GM12865 (cell line): ENCODE measurements around the gene TPRA1.

ENCODE experiments used
- DNase-seq: peaks from one replicate; pipeline ENCODE4 v3.0.0; 2010; ENCODE audit warnings: low read depth
- H3K4me3 ChIP-seq: 2 replicates; pipeline ENCODE4 v1.5.1; 2011; ENCODE audit warnings: mild to moderate bottlenecking, low read depth, low read length, control low read depth
- CTCF ChIP-seq: IDR thresholded peaks from 2 replicates; pipeline ENCODE4 v1.5.1; 2011; ENCODE audit warnings: low read length, control low read depth, low read depth, inconsistent platforms; ENCODE audit not compliant: insufficient read depth; ENCODE audit errors: missing control alignments

TPRA1 gene

DNA sequence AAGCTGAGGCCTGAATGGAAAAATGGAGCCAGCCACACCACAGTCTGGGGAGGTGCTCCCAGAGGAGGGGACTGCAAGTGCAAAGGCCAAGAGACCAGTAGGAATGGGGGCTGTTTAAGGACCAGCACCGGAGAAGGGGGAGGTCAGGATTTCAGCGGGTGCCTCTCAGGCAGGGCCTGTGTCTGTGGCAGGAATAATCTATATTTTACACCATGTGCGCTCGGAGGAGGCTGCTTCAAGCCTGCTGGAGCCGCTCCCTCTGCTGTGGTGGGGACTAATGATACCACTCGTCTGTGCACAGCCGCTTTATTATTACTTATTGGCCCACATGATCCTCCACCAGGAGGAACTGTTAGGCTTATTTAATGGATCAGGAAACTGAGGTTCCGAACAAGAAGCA, 45.3 kb downstream of the TPRA1 start:
- no peak for TF ChIP-seq CTCF
- H3K4me3 ChIP-seq = no peak overlapping the region

GRCh38 chr3:127544803-127545201, 45.7 kb downstream of the TPRA1 start:
- no peak overlapping the region for H3K4me3 ChIP-seq
- no peak for TF ChIP-seq CTCF
- no peak for DNase-seq

More for the DNA sequence above, 45.3 kb downstream of the TPRA1 start:
- DNase-seq = no peak

DNA sequence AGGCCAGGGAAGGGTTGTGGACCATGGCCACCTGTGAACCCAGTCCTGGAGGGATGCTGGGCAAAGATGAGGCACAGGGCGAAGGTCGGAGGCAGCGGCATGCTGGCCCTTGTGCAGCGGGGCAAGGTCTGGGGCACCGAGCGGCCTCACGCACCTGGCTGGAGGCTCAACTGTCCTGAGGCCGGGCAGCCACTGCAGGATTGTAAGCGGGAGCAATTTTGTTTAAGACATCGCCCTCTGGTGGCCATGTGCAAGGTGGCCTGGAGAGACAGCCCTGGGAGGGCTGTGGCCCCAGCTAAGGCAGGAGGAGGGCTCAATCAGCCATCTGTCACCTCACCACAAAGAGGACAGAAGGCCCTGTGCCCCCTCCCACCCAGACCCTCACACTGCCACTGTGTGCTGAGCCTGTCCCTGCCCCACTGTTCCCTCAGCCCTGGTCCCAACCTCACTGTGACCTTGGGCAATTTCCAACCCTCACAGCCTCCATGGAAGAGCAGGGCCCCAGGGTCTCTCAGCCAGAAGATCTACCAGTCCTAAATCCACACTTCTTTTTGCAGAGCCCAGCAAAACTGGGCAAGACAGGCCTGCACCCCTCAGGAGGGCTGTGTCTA, 46.2 kb downstream of the TPRA1 start:
- DNase-seq = peak; percentile 79
- no peak overlapping the region for H3K4me3 ChIP-seq
- TF ChIP-seq CTCF = peak; percentile 90

- DNase-seq = no peak
- no peak for TF ChIP-seq CTCF
- H3K4me3 ChIP-seq = no peak overlapping the region
Observed at GRCh38 chr3:127543441-127543840, 47.1 kb downstream of the TPRA1 start.

DNA sequence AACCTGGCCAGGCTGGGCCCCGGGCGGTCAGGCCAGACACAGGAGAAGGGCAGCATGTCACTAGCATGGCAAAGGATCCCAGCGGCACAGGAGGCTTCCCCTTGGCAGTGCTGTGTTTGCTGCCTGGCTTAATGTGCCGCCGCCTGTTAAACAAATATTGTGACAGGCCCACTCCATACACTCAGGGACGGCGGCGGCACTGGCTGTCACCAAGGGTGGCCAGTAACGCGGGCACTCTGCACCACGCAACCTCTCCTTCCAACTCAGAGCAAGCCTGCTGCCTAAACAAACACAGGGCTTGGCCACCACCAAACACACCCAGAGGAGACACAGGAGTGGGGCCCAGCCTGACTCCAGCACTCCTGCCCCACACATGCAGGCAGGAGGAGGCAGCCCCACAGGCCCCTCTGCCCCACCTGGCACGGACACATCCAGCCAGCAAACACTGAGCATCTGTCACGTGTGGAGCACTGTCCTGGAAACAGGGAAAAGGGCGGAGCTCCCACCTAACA, 48.0 kb downstream of the TPRA1 start:
- DNase-seq = no peak
- TF ChIP-seq CTCF = no peak
- H3K4me3 ChIP-seq = no peak overlapping the region

DNA sequence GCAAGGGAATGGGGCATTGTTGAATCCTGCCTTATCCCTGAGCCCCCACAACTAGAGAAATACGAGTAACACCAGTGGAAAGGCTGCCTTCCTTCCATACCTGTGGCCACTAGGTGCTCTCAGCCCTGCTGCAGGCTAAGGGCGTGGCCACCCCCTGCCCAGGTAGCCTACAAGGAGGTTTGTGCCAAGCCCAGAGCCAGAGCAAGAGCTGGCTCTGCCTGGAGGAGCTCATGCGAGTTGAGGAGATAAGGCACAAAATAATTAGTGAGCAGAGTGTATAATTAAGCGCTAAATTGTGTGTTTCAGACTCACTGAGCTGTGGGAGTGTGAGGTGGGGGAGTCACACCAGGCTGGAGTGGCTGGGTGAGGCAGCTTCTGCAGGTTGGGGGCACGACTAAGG, 49.2 kb downstream of the TPRA1 start:
- no peak for DNase-seq
- no peak for TF ChIP-seq CTCF
- H3K4me3 ChIP-seq = no peak overlapping the region
